Hindlimb muscle (tissue), 1 donor: ENCODE measurements around the gene TOMM7. TPM values are rescaled to one million over a fixed set of nuclear protein-coding genes. Genes with fewer than 3 reads are reported as not detected.
"Not testable (repeated sequence)": the region's sequence is repeated elsewhere in the genome, so short reads cannot be mapped to it uniquely, and the experiment has no call there.

ENCODE experiments used
- DNase-seq: peaks from one replicate; pipeline ENCODE4 v3.0.0-alpha.2; 2013
- polyA plus RNA-seq: library from polyadenylated mRNA; unstranded; fragments of 120-200 nt; gene quantifications from one replicate; pipeline ENCODE4 v1.2.1, GENCODE V29; 2013; ENCODE audit not compliant: insufficient read length

Gene TOMM7
- polyA plus RNA-seq, 1 donor = 882 TPM

DNA sequence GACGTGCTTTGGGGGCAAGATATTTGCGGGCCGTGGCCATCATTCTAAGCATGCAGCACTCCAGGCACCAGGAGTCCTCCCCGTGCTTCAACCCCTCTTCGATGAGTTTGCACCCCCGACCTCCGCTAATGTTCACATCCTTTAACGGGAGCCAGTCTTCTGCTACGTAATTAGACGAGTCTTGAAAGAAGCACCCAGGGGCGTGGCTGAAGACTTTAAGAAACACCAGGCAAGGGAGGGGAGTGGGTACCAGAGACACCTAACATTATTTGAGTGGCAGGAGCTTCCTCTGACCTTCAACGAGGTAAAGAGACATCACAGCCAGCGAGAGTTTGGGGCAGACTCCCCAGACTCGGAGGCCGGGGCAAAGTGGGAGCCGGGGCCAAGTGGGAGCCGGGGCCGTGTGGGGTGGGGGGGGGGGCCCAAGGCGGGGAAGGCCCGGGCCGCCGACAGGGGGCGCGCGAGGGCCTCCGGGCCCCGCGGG is 31.1 kb upstream of the TOMM7 start:
- DNase-seq = no peak

DNA sequence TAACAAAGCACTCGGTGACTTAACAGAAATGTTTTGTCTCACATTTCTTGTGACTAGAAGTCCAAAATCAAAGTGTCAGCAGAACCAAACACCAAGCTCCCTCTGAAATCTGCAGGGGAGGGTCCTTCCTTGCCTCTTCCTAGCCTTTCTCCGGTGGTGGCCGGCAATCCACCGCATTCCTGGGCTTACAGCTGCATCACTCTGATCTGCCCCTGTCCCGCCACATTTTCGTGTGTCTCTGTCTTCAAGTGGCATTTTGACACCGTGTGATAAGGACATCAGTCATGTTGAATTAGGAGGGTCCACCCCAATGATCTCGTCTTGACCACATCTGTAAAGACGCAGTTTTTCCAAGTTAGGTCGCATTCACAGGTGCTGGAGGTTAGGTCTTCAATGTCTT is 30.5 kb upstream of the TOMM7 start:
- no peak for DNase-seq

DNA sequence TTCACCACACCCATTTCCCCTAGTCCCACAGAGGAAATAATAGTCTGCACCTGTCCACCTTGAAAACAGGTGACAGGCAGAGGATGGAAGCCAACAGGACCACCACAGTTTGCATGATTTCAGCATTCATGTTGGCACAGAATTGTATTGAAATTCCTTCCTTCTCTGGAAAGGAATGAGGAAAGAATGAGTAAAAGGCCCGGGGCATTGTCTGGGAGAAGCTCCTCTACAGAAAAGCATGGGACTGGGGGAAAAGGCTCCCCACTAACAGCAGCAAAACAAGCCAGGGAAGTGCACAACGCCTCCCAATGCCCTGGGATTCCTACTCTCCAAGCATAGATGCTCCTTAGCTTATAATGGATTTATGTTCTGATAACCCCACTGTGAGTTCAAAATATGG is 28.5 kb upstream of the TOMM7 start:
- DNase-seq = no peak

DNA sequence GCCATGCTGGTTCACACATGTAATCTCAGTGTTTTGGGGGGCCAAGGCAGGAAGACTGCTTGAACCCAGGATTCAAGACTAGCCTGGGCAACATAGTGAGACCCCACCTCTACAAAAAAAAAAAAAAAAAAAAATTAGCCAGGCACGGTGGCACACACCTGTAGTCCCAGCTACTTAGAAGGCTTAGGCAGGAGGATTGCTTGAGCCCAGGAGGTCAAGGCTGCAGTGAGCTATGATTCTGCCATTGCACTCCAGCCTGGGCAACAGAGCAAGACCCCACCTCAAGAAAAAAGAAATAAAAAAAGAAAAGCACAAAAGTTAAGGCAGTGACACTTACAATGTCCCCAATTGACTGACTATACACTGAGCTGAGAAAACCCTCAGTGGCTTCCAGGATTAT is 27.7 kb upstream of the TOMM7 start:
- not testable (repeated sequence) for DNase-seq

DNA sequence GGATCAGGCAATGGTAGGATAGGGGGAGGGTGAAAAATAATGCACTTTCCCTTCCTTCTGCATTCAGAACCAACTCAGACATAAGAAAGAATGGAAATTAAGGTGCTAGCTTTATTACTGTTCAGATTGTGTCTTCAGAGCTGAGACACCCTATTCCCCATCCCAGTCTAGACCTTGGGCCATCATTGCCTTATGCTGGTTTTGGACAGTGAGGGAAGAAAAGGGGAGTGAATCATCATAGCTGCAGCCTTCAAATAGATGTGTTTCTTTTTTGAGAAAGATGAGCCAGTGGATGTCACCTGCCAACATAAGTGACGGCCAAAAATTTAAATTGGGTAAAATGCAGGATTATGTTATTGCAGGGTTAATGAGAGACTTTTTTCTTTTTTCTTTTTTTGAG is 27.0 kb upstream of the TOMM7 start:
- DNase-seq = no peak

DNA sequence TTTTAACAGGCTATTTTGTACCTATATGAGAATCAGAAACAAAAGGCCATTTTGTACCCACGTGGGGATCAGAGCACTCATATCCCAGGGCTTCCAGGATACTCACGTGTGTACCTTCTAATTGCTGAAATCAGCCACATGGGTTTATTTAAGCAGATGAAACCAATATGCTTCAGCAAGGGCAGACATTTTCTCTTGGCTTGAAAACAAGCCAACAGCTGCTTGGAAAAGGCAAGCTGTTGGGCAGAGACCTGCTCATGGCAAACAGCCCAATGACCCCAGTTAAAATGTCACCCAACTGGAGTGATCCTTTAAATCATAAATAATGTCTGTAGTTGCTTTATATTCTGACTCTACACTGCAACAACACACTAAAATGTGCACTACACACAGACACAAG is 26.5 kb upstream of the TOMM7 start:
- no peak for DNase-seq

DNA sequence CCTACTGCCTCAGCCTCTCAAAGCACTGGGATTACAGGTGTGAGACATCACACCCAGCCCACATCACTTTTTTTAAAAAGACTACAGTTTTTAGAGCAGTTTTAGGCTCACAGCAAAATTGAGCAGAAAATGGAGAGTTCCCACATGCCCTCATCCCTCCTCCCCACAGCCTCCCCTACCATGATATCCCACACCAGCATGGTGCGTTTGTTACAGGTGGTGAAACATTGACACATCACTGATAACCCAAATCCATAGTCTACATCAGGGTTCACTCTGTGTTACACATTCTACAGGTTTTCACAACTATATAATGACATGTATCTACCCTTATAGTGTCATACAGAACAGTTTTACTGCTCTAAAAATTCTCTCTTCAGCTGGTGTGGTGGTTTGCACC is 24.3 kb upstream of the TOMM7 start:
- DNase-seq = no peak

DNA sequence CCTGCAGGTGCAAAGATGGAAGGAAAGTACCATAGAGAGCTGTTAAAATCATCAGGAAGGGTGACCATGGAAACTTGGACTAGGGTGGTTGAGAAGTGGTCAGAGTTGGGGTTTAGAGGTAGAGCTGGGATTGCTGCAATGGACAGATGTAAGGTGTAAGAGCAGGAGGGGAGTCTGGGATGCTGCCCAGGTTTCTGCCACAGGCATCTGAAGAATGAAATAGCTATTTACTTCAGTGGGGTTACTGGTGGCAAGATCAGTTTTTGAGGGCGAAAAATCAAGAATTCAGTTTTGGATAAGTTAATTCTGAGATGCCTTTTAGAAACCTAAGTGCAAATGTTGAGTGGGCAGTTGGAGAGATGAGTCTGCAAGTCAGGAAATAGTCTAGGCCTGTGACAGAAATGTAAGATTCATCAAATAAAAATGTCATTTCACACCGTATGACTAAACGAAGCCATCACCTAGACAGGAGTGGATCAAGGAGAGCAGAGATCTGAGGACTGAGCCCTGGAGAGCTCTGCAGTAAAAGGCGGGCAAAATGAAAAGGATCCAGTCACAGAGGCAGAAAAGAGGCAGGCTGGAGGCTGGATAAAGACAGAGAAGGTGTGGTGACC is 22.7 kb upstream of the TOMM7 start:
- DNase-seq = no peak

DNA sequence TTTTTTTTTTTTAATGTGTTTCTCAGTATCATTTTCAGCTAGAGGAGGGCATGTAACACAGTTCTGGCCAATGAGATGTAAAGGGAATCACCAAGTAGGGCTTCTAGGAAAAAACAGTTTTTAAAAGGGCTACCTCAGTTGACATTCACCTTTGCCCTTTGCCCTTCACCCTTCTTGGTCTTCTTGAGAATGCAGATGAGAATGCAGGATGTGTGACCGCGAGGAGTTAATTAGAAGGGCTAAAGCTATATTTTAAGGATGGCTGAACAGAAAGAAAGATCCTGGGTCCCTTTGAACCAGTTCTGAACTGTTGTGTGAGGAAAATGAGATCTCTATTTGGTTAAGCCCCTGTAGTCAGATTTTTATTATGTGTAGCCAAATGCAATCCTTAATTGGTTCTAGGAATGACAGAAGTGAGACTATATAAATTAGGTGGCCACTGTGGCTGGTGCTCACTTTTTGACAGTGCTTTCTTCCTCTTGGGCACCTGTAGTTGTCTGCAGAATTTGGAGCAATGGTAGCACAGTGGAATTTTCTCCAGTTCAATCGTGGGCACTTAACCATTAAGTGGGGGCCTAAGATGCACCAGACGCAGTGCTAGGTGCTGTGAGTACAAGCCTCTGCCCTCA is 21.1 kb upstream of the TOMM7 start:
- no peak for DNase-seq

DNA sequence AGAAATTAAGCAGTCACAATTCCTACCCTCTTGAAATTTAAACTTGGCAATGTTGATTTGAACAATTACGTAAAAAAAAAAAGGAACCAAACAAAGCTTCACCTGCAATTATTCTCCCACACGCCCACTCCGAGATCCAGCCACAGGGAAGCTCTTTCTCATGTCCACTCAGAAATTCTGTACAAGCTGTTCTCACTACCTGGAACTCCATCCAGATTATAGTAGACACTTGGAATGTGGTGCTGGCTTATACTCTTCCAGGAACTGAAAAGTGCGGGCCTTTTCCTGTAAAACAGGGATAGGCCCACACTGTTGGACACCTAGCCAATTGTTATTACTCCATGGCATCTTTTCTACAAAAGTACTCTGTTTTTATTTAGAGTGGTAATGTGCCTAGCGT is 20.3 kb upstream of the TOMM7 start:
- no peak for DNase-seq

DNA sequence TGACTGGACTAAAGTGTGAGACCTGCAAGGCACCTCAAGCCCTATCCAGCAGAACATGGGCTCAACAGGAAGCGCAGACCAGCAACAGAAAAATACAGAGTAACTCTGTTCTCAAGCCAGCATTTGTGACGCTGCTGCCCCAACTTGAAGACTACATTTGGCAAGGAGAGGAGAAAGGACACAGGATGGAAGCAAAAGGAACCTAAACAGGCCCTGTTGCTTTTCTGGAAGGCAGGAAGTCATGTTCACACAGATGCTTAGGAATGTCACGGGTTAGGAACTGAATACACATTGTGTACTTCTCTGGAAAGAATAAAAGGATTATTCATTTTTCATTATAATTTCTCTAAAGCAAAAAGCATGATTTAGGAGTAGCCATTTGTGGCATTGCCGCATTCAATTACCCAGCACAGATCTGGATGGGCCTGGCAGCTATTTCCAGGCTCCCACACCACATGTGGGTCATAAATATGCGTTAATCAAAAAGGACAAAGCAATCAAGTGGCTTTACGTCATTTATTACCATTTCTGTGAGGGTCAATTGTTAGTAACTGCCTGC is 19.8 kb upstream of the TOMM7 start:
- no peak for DNase-seq

DNA sequence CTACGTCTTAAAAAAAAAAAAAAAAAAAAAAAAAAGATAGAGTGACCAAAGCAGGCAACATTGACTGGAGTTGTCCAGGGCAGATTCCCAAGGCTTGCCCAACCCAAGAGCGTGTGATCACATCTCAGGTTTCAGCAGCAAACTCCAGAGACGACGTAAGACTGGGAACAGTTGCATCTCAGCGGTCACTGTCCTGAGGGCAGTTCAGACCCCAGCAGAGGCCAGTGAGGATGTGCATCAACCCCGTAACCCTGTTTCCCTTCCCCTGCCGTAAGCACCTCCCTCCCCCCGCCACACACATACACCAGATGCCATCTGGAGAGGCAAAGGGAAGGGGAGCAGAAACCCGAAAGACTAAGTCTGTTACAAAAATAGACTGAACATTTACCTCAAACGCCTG is 19.3 kb upstream of the TOMM7 start:
- DNase-seq = no peak

DNA sequence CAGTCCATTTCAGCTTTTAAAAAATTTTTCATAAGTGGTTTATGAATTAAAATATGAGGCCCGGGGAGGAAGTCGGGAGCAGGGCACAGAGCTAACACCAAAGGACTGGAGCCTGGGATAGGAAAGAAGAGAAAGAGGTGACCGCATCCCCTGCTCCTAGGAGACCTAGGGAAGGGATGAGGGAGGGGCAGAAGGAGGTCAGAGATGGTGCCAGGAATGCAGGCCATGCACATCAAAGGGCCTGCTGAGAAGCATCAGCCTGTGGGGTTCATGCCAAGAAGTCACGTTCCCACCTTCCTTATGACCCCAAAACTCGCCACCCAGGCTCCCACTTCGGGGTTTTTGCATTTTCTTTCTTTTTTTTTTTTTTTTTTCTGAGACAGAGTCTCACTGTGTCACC is 14.7 kb upstream of the TOMM7 start:
- no peak for DNase-seq

DNA sequence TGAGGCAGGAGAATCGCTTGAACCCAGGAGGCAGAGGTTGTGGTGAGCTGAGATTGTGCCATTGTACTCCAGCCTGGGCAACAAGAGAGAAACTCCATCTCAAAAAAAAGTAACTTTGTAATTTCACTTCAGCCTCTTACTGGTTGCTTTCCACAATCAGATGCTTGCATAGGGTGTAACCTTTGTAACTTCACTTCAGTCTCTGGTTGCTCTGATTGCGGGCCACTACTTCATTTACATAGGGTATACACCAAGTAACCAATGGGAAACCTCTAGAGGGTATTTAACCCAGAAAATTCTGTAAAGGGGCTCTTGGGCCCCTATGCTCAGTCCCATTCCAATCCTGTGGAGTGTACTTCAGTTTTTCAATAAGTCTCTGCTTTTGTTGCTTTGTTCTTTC is 13.9 kb upstream of the TOMM7 start:
- DNase-seq = not testable (repeated sequence)

DNA sequence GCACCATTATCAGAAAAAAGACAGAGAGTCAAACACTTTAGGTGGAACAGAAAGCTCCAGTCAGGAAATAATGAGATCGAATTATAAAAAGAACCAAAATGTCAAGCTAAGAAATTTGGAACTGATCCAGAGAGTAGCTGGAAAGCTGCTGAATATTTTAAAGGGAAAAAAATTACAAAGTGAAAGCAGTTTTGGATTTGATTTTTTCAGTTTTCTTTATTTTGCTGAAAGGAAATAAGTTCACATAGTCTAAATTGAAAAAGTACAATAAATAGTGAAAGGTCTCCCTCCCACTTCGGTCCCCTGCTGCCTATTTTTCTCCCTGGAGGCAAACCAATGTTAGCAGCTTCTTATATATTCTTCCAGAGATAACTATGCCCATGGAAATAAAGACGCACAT is 11.3 kb upstream of the TOMM7 start:
- DNase-seq = no peak

DNA sequence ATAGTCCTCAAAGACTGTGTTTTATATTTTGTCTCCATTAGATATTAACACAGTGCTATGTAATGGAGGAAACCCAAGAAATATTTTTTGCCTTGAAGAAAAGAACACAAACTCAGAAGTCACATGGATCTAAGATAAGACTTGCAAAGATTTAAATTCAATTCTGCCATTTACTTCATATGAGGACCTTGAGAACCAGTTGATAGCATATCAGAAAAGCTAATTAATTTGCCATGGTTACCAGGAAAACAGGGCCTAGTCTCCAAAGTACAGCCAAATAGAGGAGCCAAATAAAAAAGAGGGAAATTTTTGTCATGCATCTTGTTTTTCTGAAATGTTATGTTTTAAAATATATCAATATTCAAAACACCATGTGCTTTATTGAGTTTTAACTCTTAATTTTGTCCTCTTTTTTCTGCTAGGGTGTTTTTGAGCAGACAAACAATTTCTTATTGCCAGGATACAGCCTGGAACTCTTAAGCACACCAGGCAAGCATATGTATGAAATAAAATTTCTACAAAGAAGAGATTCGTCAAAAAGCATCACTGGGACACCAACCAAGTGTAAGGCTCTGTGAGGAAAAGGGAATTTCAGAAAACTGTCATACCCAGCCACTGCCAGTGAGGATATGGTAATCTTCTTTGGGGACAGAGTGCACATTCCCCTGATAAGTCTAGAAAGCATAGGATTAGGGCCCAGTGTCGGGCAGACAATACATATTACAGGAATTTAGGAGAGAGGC is 10.6 kb upstream of the TOMM7 start:
- DNase-seq = no peak

DNA sequence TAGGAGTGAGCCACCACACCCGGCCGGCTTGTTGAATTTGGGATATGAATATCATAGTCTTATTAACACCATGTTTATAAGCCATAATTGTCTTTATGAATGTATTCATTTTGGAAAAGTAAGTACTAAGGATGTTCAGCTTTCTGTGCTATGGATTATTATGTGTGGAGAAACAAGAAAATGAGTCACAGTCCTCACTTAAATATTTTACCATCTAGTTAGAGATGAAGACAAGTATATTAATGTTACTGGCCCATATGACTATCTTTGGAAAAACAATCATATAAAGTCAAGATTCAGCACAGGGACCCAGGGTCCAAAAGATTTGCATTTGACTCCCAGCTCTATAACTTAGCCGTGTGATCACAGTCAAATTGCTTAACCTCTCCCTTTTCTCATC is 9.8 kb upstream of the TOMM7 start:
- DNase-seq = no peak

DNA sequence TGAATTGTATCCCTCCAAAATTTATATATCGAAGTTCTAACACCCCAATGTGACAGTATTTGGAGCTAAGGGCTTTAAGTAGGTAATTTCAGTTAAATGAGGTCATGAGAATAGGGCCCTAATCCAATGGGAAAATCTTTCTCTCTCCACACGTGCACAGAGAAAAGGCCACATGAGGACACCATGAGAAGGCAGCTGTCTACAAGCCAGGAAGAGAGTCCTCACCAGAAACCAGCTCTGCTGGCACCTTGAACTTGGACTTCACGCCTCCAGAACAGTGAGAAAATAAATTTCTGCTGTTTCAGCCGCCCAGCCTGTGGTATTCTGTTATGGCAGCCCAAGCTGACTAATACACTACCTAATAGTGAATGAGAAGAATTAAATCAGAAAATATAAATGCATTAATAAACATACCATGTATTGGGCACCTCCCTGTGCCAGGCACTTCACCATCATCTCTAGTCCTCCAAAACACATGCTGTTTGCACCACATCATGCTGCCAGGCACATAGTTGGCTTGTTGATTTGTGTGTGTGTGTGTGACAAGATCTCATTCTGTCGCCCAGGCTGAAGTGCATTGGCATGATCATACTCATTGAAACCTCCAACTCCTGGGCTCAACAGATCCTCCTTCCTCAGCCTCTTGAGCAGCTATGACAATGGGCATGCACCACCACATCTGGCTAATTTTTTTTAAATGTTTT is 9.1 kb upstream of the TOMM7 start:
- no peak for DNase-seq

DNA sequence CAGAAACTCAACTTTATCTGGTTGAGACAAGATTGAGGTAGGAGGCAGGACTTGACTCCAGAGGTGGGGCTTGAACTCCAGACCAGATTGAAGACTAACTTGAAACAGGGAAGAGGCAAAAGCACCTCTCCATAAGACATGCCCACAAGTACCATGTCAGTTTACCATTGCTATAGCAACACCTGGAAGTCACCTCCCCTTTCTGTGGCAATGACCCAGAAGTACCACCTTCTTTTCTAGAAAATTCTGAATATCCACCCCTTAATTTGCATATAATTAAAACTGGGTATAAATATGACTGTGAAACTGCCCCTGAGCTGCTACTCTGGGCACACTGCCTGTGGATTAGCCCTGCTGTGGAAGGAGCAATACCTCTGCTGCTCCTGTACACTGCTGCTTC is 4.9 kb upstream of the TOMM7 start:
- no peak for DNase-seq

DNA sequence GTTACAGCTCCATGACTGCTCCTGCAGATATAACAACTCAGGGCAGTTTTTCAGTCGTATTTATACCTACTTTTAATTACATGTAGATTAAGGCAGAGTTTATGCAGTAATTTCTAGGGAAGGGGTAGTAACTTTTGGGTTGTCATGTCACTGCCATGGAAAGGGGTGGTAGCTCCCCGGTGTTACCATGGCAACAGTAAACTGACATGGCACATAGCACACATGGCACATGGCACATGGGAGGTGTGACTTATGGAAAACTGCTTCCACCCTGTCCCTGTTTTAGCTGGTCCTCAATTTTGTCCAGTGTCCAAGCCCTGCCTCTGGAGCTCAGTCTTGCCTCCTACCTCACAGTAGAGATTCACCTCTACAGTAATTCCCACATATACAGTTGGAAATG is 3.9 kb upstream of the TOMM7 start:
- no peak for DNase-seq

DNA sequence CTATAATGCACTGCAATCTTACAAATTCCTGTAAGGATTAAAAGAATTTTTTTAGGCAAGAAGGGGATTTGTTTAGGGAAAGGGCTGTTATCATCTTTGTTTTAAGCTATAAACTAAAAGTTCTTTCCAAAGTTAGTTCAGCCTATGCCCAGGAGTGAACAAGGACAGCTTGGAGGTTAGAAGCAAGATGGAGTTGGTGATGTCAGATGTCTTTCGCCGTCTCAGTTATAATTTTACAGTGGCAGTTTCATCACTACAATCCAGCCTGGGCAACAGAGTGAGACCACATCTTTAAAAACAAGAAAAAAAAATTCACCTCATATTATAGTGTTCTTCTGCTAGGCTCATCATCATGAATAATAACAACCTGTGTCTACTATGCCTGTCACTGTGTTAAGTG is 2.1 kb upstream of the TOMM7 start:
- no peak for DNase-seq

DNA sequence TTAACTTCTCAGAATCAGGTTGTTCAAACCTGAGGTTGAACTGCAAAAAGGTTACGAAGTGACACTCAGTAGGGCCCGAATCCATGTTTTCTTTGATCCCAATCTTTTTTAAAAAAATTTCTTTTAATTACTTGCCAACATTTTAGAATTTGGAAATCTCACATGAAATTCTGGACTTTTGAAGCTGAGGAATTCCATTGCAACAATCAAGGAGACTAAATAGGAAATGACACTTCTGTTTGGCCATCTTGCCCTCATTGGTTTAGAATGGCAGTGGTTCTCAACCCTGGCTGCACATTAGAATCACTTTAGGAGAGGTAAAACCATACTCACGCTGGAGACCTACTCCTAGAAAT is 471 bp upstream of the TOMM7 start:
- no peak for DNase-seq
